NCI-H748 treated with DMSO at 0.1 percent for 48 hours (cell line): ENCODE measurements around the gene PRPF40A.
"Not testable (repeated sequence)": the region's sequence is repeated elsewhere in the genome, so short reads cannot be mapped to it uniquely, and the experiment has no call there.

Experiments used
- DNase-seq: peaks from one replicate; lab custom pipeline; 2025; lab: John Stamatoyannopoulos, UW

Gene PRPF40A

GRCh38 chr2:152717228-152718075 is at the start of gene PRPF40A:
PRPF40A (minus strand) TSS chr2:152717461; CDS start chr2:152717439, 22 bp downstream.
- DNase-seq = peak; percentile 93

GRCh38 chr2:152766928-152767327 is 49.7 kb upstream of the PRPF40A start:
- DNase-seq = no peak

- DNase-seq = no peak
Observed at GRCh38 chr2:152763651-152764050, 46.4 kb upstream of the PRPF40A start.

- not testable (repeated sequence) for DNase-seq
Observed at GRCh38 chr2:152763208-152763607, 45.9 kb upstream of the PRPF40A start.

- DNase-seq = no peak
Observed at GRCh38 chr2:152762202-152762601, 44.9 kb upstream of the PRPF40A start.

GRCh38 chr2:152761214-152761613 is 44.0 kb upstream of the PRPF40A start:
- DNase-seq = no peak

- DNase-seq = no peak
Observed at GRCh38 chr2:152759290-152760072, 42.2 kb upstream of the PRPF40A start.

- DNase-seq = no peak
Observed at GRCh38 chr2:152755029-152755428, 37.8 kb upstream of the PRPF40A start.

- not testable (repeated sequence) for DNase-seq
Observed at GRCh38 chr2:152747751-152748150, 30.5 kb upstream of the PRPF40A start.

GRCh38 chr2:152743002-152743401 is 25.7 kb upstream of the PRPF40A start:
- peak; percentile 6 for DNase-seq

- DNase-seq = peak; percentile 41
Observed at GRCh38 chr2:152740743-152741328, 23.6 kb upstream of the PRPF40A start.

GRCh38 chr2:152739705-152740104 is 22.4 kb upstream of the PRPF40A start:
- DNase-seq = not testable (repeated sequence)

- no peak for DNase-seq
Observed at GRCh38 chr2:152738438-152738837, 21.2 kb upstream of the PRPF40A start.

- not testable (repeated sequence) for DNase-seq
Observed at GRCh38 chr2:152737509-152737908, 20.2 kb upstream of the PRPF40A start.

- DNase-seq = no peak
Observed at GRCh38 chr2:152730591-152731333, 13.5 kb upstream of the PRPF40A start.

GRCh38 chr2:152729844-152730243 is 12.6 kb upstream of the PRPF40A start:
- DNase-seq = no peak

GRCh38 chr2:152723918-152724317 is 6.7 kb upstream of the PRPF40A start:
- no peak for DNase-seq

- not testable (repeated sequence) for DNase-seq
Observed at GRCh38 chr2:152722639-152723038, 5.4 kb upstream of the PRPF40A start.

GRCh38 chr2:152720794-152721193 is 3.5 kb upstream of the PRPF40A start:
- DNase-seq = no peak

- DNase-seq = peak; percentile 73
Observed at GRCh38 chr2:152718909-152719645, 1.8 kb upstream of the PRPF40A start.
